Endothelial cell of coronary artery (primary cell): ENCODE data around the gene GDPD1. TPM values are rescaled to one million over a fixed set of nuclear protein-coding genes. Genes with fewer than 3 reads are reported as not detected.

Source experiments
- total RNA-seq: library from RNA; depleted of rRNA; stranded (reverse); fragments of >200 nt; gene quantifications from 2 replicates; pipeline ENCODE4 v1.2.3, GENCODE V29; 2014

GDPD1 gene
- 2.5 and 2.6 TPM in 2 replicates for total RNA-seq

GRCh38 chr17:59220328-59221158, at the start of gene GDPD1:
Gene GDPD1 (plus strand): TSS chr17:59220511. CDS start chr17:59220610, 99 bp downstream.

Other genes with a start within 250 kb of the GDPD1 start
- gene TRIM37, start 113.6 kb upstream of the GDPD1 start, total RNA-seq: 33.5 and 45.6 TPM in 2 replicates
- 34.7 and 39.0 TPM in 2 replicates for gene SKA2, start 65.3 kb upstream of the GDPD1 start, total RNA-seq
- 5.7 and 8.7 TPM in 2 replicates for gene PRR11, start 64.8 kb upstream of the GDPD1 start, total RNA-seq
- 21.7 and 23.3 TPM in 2 replicates for gene SMG8, start 10.5 kb upstream of the GDPD1 start, total RNA-seq
- gene YPEL2, start 111.1 kb downstream of the GDPD1 start, total RNA-seq: 33.6 and 44.5 TPM in 2 replicates